Esophagus squamous epithelium (tissue), 5 donors: ENCODE data around the gene ATRNL1. TPM values are rescaled to one million over a fixed set of nuclear protein-coding genes. Genes with fewer than 3 reads are reported as not detected.

ENCODE experiments used
- DNase-seq: peaks from one replicate; lab custom pipeline; 2025; lab: John Stamatoyannopoulos, UW
- H3K27ac ChIP-seq, 4 donors: fragments of 200-600 bp; sonication (generic); one replicate each; pipeline ENCODE4 v1.5.1; 2016 to 2019; ENCODE audit warnings: mild to moderate bottlenecking in 1 of 4
- H3K27me3 ChIP-seq, 4 donors: fragments of 200-600 bp; sonication (generic); 1 replicate in 3 of 4; 2 replicates in 1 of 4; pipeline versions ENCODE4 v1.5.1 to v1.6.0; 2017 to 2021; ENCODE audit warnings: antibody characterized with exemption in 1 of 4
- H3K36me3 ChIP-seq, 3 donors: fragments of 200-600 bp; sonication (generic); one replicate each; pipeline ENCODE4 v1.5.1; 2016 to 2019
- H3K4me1 ChIP-seq, 3 donors: fragments of 200-600 bp; sonication (generic); one replicate each; pipeline ENCODE4 v1.5.1; 2017 to 2019
- H3K4me3 ChIP-seq, 4 donors: fragments of 200-600 bp; sonication (generic); 1 replicate in 3 of 4; 2 replicates in 1 of 4; pipeline ENCODE4 v1.5.1; 2016 to 2019; ENCODE audit warnings: mild to moderate bottlenecking in 2 of 4, moderate library complexity in 1 of 4
- H3K9me3 ChIP-seq, 3 donors: fragments of 200-600 bp; sonication (generic); one replicate each; pipeline ENCODE4 v1.5.1; 2016 to 2019
- CTCF ChIP-seq, 6 experiments: fragments of 450-650 bp in 4 of 6; fragments of 200-600 bp in 2 of 6; sonication (generic) in 2 of 6; IDR thresholded peaks; one replicate each; pipeline ENCODE4 v1.5.1; 2016 to 2019; ENCODE audit warnings: antibody characterized with exemption in 6 of 6, mild to moderate bottlenecking in 4 of 6, moderate library complexity in 4 of 6
- POLR2A ChIP-seq, 4 donors: fragments of 450-650 bp; IDR thresholded peaks; one replicate each; pipeline ENCODE4 v1.6.1; 2017; ENCODE audit warnings: antibody characterized with exemption in 4 of 4, mild to moderate bottlenecking in 4 of 4, moderate library complexity in 3 of 4
- WGBS, 2 donors: methylation state at CpG; one replicate each; pipeline ENCODE4 v1.1.5; 2018; 5-methylcytosine and 5-hydroxymethylcytosine counted together
- intact Hi-C: fragments of 100-400 bp; cut with DNase I; formaldehyde crosslinking; loops from one replicate; pipeline ENCODE4 v1.15.0; 2022
- total RNA-seq, 4 donors: library from RNA; depleted of rRNA; stranded (reverse); fragments of >200 nt; gene quantifications; one replicate each; pipeline ENCODE4 v1.1.0, GENCODE V29; 2016
- donor health status: DM: yes; HTN: yes; CAD: no.

The ATRNL1 gene
- total RNA-seq, 4 donors from 2014 or later = 0.64 to 15.1 (median 2.6) TPM

- Histone ChIP-seq H3K4me3 (no peak overlapping the region), H3K9me3 (no peaks in the 10 kb centered on the region), H3K36me3 (no peaks in the 10 kb centered on the region), H3K27ac (no peak overlapping the region), H3K4me1 (no peaks in the 10 kb centered on the region), H3K27me3 (no peaks in the 10 kb centered on the region)
- no peak for DNase-seq
- no peak for TF ChIP-seq POLR2A (IDR thresholded peaks at IDR 0.05)
- TF ChIP-seq CTCF (IDR thresholded peaks at IDR 0.05) = no peak
- intact Hi-C loops = no loop called here
- 87 to 88% methylated on average over 2 of the region's 2 CpGs for WGBS, 2 donors
Measured at GRCh38 chr10:115051216-115051615, 41.9 kb upstream of the ATRNL1 start.

GRCh38 chr10:115052226-115052625 is 40.9 kb upstream of the ATRNL1 start:
- H3K27me3 ChIP-seq = no peaks in the 10 kb centered on the region
- no peaks in the 10 kb centered on the region for H3K9me3 ChIP-seq
- TF ChIP-seq POLR2A (IDR thresholded peaks at IDR 0.05) (no peak), CTCF (IDR thresholded peaks at IDR 0.05) (no peak)
- no peak for DNase-seq
- H3K4me3 ChIP-seq = no peak overlapping the region
- no peaks in the 10 kb centered on the region for H3K4me1 ChIP-seq
- no peak overlapping the region for H3K27ac ChIP-seq
- intact Hi-C loops = no loop called here
- 84 to 88% methylated on average over 3 of the region's 3 CpGs for WGBS, 2 donors
- no peaks in the 10 kb centered on the region for H3K36me3 ChIP-seq

DNA sequence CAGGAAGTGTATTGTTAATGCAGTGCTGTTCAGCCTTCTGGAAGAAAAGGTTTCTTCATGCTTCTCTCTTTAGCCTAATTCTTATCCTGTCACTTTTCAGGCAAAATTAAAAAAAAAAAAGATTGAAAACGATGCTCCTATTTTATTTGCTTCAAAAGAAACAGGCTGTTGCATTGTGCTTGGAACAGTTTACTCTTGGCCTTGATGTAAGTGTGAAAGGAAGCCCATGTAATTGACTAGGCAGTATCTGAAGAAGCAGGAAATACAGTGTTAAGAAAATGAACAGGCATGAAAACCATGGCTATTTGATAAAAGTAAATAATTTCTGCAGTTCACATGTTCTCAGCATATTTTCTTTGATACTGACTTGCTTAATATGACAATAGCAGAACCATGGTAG is 40.4 kb upstream of the ATRNL1 start:
- Histone ChIP-seq H3K36me3 (no peaks in the 10 kb centered on the region), H3K4me3 (no peak overlapping the region), H3K27me3 (no peaks in the 10 kb centered on the region), H3K4me1 (no peaks in the 10 kb centered on the region), H3K9me3 (no peaks in the 10 kb centered on the region), H3K27ac (no peak overlapping the region)
- DNase-seq = no peak
- 18 to 25% methylated on average over 1 of the region's 1 CpG for WGBS, 2 donors
- TF ChIP-seq CTCF (IDR thresholded peaks at IDR 0.05) = no peak
- no peak for TF ChIP-seq POLR2A (IDR thresholded peaks at IDR 0.05)
- intact Hi-C loops = no loop called here

GRCh38 chr10:115056186-115056585 is 37.0 kb upstream of the ATRNL1 start:
- no peak for DNase-seq
- TF ChIP-seq POLR2A (IDR thresholded peaks at IDR 0.05) = no peak
- TF ChIP-seq CTCF (IDR thresholded peaks at IDR 0.05) = no peak
- 76 to 85% methylated on average over 2 of the region's 2 CpGs for WGBS, 2 donors
- H3K4me1 ChIP-seq = no peaks in the 10 kb centered on the region
- H3K4me3 ChIP-seq = no peak overlapping the region
- no peaks in the 10 kb centered on the region for H3K36me3 ChIP-seq
- no peaks in the 10 kb centered on the region for H3K9me3 ChIP-seq
- intact Hi-C loops = no loop called here
- H3K27ac ChIP-seq = no peak overlapping the region
- no peaks in the 10 kb centered on the region for H3K27me3 ChIP-seq

DNA sequence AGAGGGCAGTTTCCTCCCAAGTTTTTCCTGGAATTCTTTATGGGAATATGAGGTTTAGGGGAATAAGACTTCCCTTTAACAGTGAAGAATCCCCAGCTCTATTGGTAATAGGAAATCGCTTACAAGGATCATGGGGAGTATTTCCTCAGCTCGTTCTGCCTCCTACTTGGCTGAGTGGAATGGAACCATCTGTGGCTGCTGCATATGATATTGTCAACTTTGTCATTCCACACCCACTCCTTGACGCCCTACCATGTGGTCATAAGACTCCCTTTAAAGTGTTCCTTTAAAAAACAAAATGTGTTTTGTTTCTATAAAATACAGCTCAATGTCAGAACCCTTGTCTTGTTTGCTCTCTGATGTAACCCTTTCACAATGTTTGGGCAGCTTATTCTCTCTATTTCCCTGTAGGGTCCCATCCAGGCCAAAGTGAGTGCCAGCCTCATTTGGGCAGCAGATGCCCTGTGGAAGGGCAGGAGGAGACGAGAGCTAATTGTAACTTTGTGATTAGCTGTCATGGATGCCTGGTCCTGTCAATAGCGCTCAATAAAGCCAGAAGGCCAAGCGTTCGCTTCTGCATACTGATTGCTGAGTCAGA is 33.8 kb upstream of the ATRNL1 start:
- Histone ChIP-seq H3K4me1 (no peaks in the 10 kb centered on the region), H3K36me3 (no peaks in the 10 kb centered on the region), H3K9me3 (no peaks in the 10 kb centered on the region), H3K27ac (no peak overlapping the region), H3K27me3 (no peaks in the 10 kb centered on the region), H3K4me3 (no peak overlapping the region)
- DNase-seq = no peak
- intact Hi-C loops = no loop called here
- 73 to 83% methylated on average over 6 to 7 of the region's 7 CpGs for WGBS, 2 donors
- TF ChIP-seq CTCF (IDR thresholded peaks at IDR 0.05) (no peak), POLR2A (IDR thresholded peaks at IDR 0.05) (no peak)
